Large intestine (tissue), 3 donors: ENCODE results near the gene SERPINB1. TPM values are rescaled to one million over a fixed set of nuclear protein-coding genes. Genes with fewer than 3 reads are reported as not detected.
"Not testable (repeated sequence)": the region's sequence is repeated elsewhere in the genome, so short reads cannot be mapped to it uniquely, and the experiment has no call there.

Experiments used
- DNase-seq, 2 donors: peaks; one replicate each; pipeline versions ENCODE4 v3.0.0 to v3.0.0-alpha.2; 2013
- H3K27ac ChIP-seq: one replicate; pipeline ENCODE4 v1.5.1; 2013; ENCODE audit warnings: low read length
- H3K27me3 ChIP-seq: 2 replicates; pipeline ENCODE4 v1.6.1; 2013; ENCODE audit warnings: low read length; ENCODE audit not compliant: control insufficient read depth, insufficient read depth
- H3K36me3 ChIP-seq: 2 replicates; pipeline ENCODE4 v1.6.1; 2013; ENCODE audit warnings: low read length; ENCODE audit not compliant: control insufficient read depth, insufficient read depth
- H3K4me1 ChIP-seq: one replicate; pipeline ENCODE4 v1.6.1; 2013; ENCODE audit warnings: low read length; ENCODE audit not compliant: control insufficient read depth, insufficient read depth
- H3K4me3 ChIP-seq: one replicate; pipeline ENCODE4 v1.5.1; 2013; ENCODE audit warnings: low read length
- H3K9me3 ChIP-seq: one replicate; pipeline ENCODE4 v1.6.1; 2013; ENCODE audit warnings: mild to moderate bottlenecking, low read depth, low read length, moderate library complexity; ENCODE audit not compliant: control insufficient read depth
- WGBS: methylation state at CpG from one replicate; pipeline ENCODE4 v1.1.5; 2013; ENCODE audit warnings: low lambda C conversion rate; ENCODE audit not compliant: insufficient coverage; 5-methylcytosine and 5-hydroxymethylcytosine counted together
- polyA plus RNA-seq: library from polyadenylated mRNA; unstranded; fragments of 120-200 nt; gene quantifications from one replicate; pipeline ENCODE4 v1.2.1, GENCODE V29; 2013

SERPINB1 gene
- polyA plus RNA-seq, 1 donor = 90.1 TPM

GRCh38 chr6:2857580-2858337 is 16.1 kb upstream of the SERPINB1 start:
- Histone ChIP-seq H3K27ac (peak overlapping the region; percentile 52), H3K27me3 (no peaks in the 10 kb centered on the region), H3K36me3 (no peaks in the 10 kb centered on the region), H3K4me1 (peaks cover 9% of the 10 kb centered on the region), H3K9me3 (no peaks in the 10 kb centered on the region), H3K4me3 (no peak overlapping the region)
- WGBS = no CpG with 5 or more reads among the region's 18 CpGs
- DNase-seq = peak in 1 of 2 donors; percentile 48

- Histone ChIP-seq H3K27ac (no peak overlapping the region), H3K36me3 (no peaks in the 10 kb centered on the region), H3K4me3 (no peak overlapping the region), H3K9me3 (no peaks in the 10 kb centered on the region), H3K27me3 (no peaks in the 10 kb centered on the region), H3K4me1 (peaks cover 9% of the 10 kb centered on the region)
- no peak for DNase-seq
- no CpG with 5 or more reads among the region's 7 CpGs for WGBS
Measured at GRCh38 chr6:2857185-2857579, 15.5 kb upstream of the SERPINB1 start.

DNA sequence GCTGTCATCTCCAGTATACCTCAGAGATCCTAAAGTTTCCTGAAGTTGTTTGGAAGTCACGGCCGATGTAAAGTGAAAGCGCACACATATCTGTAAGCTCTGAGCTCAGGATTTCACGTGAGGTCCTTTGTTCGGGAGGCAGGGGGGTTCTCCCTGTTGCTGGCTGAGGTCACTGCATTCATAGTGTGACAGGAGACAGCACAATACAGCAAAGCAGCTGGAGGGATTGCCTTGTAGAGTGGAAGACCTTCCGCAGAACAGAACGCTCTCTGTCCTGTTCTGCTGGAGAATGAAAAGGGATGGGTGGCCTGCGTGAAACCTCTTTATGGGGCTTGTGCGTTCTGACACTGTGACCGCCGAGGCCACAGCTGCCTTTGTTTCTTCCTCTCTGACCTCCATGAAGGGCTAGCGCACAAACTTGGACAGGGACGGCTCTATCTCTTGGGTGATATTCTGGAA is 13.4 kb upstream of the SERPINB1 start:
- WGBS = no CpG with 5 or more reads among the region's 13 CpGs
- Histone ChIP-seq H3K4me3 (no peak overlapping the region), H3K4me1 (peaks cover 9% of the 10 kb centered on the region), H3K27ac (peak overlapping the region; percentile 64), H3K36me3 (no peaks in the 10 kb centered on the region), H3K27me3 (no peaks in the 10 kb centered on the region), H3K9me3 (no peaks in the 10 kb centered on the region)
- peak in 1 of 2 donors; percentile 23 for DNase-seq

DNA sequence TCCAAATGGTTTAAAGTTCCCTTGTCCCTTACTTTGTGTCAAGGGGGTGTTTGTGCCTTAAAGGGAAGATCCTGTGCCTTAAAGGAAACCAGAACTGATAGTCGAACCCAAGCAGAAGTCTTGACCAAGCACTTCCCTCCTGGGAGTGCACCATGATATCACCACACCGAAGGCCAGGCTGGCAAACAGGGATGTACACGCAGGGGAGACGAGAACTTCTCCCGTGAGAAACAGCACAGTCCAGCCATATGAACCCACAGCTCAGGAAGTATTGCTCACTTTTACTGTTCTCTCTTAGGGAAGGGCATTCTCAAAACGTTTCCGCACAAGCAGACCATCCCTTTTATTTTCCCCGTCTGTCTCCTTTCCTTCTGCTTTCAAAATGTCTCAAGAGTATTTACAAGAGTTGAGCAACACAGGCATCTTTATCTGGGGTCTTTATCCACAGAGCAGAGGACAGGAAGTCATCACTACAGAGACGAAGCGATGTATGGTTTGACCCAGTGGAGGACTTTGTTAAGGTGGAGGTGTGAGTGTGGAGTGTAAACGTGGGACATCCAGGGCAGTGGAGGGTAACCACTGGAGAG is 12.8 kb upstream of the SERPINB1 start:
- no peaks in the 10 kb centered on the region for H3K36me3 ChIP-seq
- H3K27me3 ChIP-seq = no peaks in the 10 kb centered on the region
- no peaks in the 10 kb centered on the region for H3K9me3 ChIP-seq
- peak overlapping the region; percentile 64 for H3K27ac ChIP-seq
- H3K4me3 ChIP-seq = peak overlapping the region; percentile 39
- no peak for DNase-seq
- 75% methylated on average over 2 of the region's 11 CpGs for WGBS
- H3K4me1 ChIP-seq = peaks cover 9% of the 10 kb centered on the region

- peak; percentile 56 to 79 for DNase-seq
- peaks cover 9% of the 10 kb centered on the region for H3K4me1 ChIP-seq
- H3K36me3 ChIP-seq = no peaks in the 10 kb centered on the region
- 0% methylated on average over 3 of the region's 14 CpGs for WGBS
- H3K9me3 ChIP-seq = no peaks in the 10 kb centered on the region
- peak overlapping the region; percentile 39 for H3K4me3 ChIP-seq
- peak overlapping the region; percentile 64 for H3K27ac ChIP-seq
- H3K27me3 ChIP-seq = no peaks in the 10 kb centered on the region
Measured at GRCh38 chr6:2853769-2854395, 12.2 kb upstream of the SERPINB1 start.

DNA sequence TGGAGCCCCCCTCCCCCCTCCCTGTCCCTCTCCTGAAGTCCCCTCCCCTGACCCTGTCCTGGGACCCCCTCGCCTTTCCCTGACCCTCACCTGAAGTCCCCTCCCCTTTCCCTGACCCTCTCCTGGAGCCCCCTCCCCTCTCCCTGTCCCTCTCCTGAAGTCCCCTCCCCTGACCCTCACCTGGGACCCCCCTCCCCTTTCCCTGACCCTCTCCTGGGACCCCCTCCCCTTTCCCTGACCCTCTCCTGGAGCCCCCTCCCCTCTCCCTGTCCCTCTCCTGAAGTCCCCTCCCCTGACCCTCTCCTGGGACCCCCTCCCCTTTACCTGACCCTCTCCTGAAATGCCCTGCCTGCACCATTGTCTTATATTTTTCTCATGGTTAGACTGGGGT is 11.7 kb upstream of the SERPINB1 start:
- not testable (repeated sequence) for DNase-seq, H3K4me1 ChIP-seq, H3K36me3 ChIP-seq, H3K4me3 ChIP-seq, H3K27me3 ChIP-seq, H3K9me3 ChIP-seq
- WGBS = no CpG with 5 or more reads among the region's 1 CpG
- H3K27ac ChIP-seq = peak overlapping the region; percentile 64

DNA sequence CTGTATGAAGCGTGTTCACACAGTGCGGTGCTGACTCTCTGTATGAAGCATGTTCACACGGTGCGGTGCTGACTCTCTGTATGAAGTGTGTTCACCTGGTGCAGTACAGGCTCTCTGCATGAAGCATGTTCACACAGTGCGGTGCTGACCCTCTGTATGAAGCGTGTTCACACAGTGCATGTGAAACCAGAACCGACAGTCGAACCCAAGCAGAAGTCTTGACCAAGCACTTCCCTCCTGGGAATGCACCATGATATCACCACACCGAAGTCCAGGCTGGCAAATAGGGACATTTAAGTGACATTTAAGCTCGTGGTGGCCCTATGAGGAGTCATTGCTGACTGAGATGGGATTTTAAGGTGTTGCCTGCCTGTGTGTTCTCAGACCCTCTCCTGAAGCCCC is 11.3 kb upstream of the SERPINB1 start:
- no CpG with 5 or more reads among the region's 10 CpGs for whole genome bisulfite sequencing
- no peak overlapping the region for H3K27ac ChIP-seq
- H3K9me3 ChIP-seq = no peaks in the 10 kb centered on the region
- H3K27me3 ChIP-seq = no peaks in the 10 kb centered on the region
- no peak for DNase-seq
- H3K4me1 ChIP-seq = peaks cover 9% of the 10 kb centered on the region
- H3K4me3 ChIP-seq = no peak overlapping the region
- H3K36me3 ChIP-seq = no peaks in the 10 kb centered on the region

DNA sequence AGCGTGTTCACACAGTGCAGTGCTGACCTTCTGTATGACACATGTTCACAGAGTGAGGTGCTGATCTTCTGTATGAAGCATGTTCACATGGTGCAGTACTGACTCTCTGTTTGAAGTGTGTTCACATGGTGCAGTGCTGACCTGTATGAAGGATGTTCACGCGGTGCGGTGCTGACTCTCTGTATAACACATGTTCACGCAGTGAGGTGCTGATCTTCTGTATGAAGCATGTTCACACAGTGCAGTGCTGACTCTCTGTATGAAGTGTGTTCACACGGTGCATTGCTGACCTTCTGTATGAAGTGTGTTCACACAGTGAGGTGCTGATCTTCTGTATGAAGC is 10.8 kb upstream of the SERPINB1 start:
- Histone ChIP-seq H3K27me3 (no peaks in the 10 kb centered on the region), H3K9me3 (no peaks in the 10 kb centered on the region), H3K4me3 (no peak overlapping the region), H3K4me1 (peaks cover 9% of the 10 kb centered on the region), H3K27ac (no peak overlapping the region), H3K36me3 (no peaks in the 10 kb centered on the region)
- no peak for DNase-seq
- 100% methylated on average over 1 of the region's 6 CpGs for WGBS

DNA sequence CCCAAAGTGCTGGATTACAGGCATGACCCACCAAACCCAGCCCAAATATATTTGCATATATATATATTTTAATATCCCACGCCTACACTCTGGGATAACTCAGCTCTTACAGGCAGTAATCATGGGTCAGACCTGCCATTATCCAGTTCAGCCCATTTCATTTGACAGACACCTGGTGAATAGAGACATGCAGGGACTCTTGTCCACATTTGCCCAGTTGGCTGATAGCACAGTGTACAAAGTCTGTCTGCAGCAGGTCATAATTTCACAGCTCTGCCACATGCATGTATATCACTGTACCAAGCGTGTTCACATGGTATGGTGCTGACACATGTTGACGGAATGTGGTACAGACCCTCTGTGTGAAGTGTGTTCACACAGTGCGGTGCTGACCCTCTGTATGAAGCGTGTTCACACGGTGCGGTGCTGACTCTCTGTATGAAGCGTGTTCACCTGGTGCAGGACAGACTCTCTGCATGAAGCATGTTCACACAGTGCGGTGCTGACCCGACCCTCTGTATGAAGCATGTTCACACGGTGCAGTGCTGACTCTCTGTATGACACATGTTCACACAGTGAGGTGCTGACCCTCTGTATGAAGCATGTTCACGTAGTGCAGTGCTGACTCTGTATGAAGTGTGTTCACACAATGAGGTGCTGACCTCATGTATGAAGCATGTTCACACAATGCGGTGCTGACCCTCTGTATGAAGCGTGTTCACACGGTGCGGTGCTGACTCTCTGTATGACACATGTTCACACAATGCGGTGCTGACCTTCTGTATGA is 10.3 kb upstream of the SERPINB1 start:
- Histone ChIP-seq H3K9me3 (no peaks in the 10 kb centered on the region), H3K27ac (no peak overlapping the region), H3K4me1 (peaks cover 9% of the 10 kb centered on the region), H3K4me3 (no peak overlapping the region), H3K27me3 (no peaks in the 10 kb centered on the region), H3K36me3 (no peaks in the 10 kb centered on the region)
- peak in 1 of 2 donors; percentile 33 for DNase-seq
- WGBS = no CpG with 5 or more reads among the region's 17 CpGs

DNA sequence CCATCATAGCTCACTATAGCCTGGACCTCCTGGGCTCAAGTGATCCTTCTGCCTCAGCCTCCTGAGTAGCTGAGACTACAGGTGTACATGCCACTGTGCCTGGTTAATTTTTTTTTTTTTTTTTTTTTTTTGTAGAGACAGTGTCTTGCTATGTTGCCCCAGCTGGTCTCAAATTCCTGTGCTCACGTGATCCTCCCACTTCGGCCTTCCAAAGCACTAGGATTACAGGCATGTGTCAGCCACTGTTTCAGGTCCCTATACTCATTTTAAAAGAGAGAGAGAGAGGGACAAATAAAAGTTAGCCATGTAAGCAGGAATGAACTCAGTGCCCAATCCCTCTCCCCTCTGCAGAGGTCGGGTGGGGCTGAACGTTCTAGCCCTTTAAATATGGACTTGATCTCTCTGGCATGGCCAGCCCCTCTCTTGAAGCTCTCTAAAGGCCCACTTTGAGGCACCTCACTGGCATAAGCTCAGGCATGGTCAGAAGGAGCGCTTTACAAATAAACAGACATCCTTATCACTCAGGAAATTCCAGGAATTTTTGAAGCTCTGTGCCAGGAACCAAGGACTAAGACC is 9.0 kb upstream of the SERPINB1 start:
- no CpG with 5 or more reads among the region's 5 CpGs for WGBS
- H3K27ac ChIP-seq = no peak overlapping the region

More for the DNA sequence above, 9.0 kb upstream of the SERPINB1 start:
- H3K36me3 ChIP-seq = no peaks in the 10 kb centered on the region
- no peak overlapping the region for H3K4me3 ChIP-seq
- H3K27me3 ChIP-seq = no peaks in the 10 kb centered on the region
- DNase-seq = no peak
- H3K4me1 ChIP-seq = peaks cover 9% of the 10 kb centered on the region
- H3K9me3 ChIP-seq = no peaks in the 10 kb centered on the region
